Calu3 (cell line): ENCODE measurements around the gene EGFL7. TPM values are rescaled to one million over a fixed set of nuclear protein-coding genes. Genes with fewer than 3 reads are reported as not detected.

ENCODE experiments used
- BruUV-seq: library from RNA; stranded (reverse); fragments of 400-500 nt; replicated peaks from 2 replicates; lab custom pipeline; 2021; lab: Mats Ljungman, UMichigan
- CTCF ChIA-PET: fragments of 300-600 bp; sonication (Branson Sonifier 250); formaldehyde crosslinking; loops from one replicate; lab custom pipeline; 2022; ENCODE audit warnings: antibody characterized with exemption; lab: Charles Lee
- DNase-seq: peaks from one replicate; pipeline ENCODE4 v3.0.0; 2022
- H3K27ac Mint-ChIP-seq: one replicate; pipeline ENCODE4 v1.8.0; 2022; ENCODE audit warnings: mixed read lengths; ENCODE audit not compliant: unreplicated experiment
- H3K27me3 Mint-ChIP-seq: one replicate; pipeline ENCODE4 v1.8.0; 2022; ENCODE audit warnings: mixed read lengths; ENCODE audit not compliant: unreplicated experiment
- H3K36me3 Mint-ChIP-seq: one replicate; pipeline ENCODE4 v1.8.0; 2022; ENCODE audit warnings: mild to moderate bottlenecking, moderate library complexity, mixed read lengths; ENCODE audit not compliant: insufficient read depth, unreplicated experiment
- H3K4me1 Mint-ChIP-seq: one replicate; pipeline ENCODE4 v1.8.0; 2022; ENCODE audit warnings: mild to moderate bottlenecking, low read depth, mixed read lengths; ENCODE audit not compliant: unreplicated experiment
- H3K4me3 Mint-ChIP-seq: one replicate; pipeline ENCODE4 v1.8.0; 2022; ENCODE audit warnings: mild to moderate bottlenecking, low read depth, moderate library complexity, mixed read lengths; ENCODE audit not compliant: unreplicated experiment
- H3K9me3 Mint-ChIP-seq: one replicate; pipeline ENCODE4 v1.8.0; 2022; ENCODE audit warnings: low read depth, mixed read lengths; ENCODE audit not compliant: unreplicated experiment
- intact Hi-C: fragments of 100-400 bp; cut with micrococcal nuclease; formaldehyde crosslinking; loops from one replicate; pipeline ENCODE4 v1.10.0; 2022; ENCODE audit not compliant: unreplicated experiment
- total RNA-seq: library from RNA; stranded (reverse); gene quantifications from 2 replicates; pipeline ENCODE4 v1.2.3, GENCODE V29; 2022
- TF ChIP-seq, protein P1 (sequence below): fragments of 200-600 bp; IDR thresholded peaks from one replicate; pipeline ENCODE4 v1.8.0; 2022; ENCODE audit warnings: antibody characterized with exemption; ENCODE audit not compliant: unreplicated experiment

EGFL7 gene
- total RNA-seq, 1 experiment from 2014 or later: 1.3 TPM

DNA sequence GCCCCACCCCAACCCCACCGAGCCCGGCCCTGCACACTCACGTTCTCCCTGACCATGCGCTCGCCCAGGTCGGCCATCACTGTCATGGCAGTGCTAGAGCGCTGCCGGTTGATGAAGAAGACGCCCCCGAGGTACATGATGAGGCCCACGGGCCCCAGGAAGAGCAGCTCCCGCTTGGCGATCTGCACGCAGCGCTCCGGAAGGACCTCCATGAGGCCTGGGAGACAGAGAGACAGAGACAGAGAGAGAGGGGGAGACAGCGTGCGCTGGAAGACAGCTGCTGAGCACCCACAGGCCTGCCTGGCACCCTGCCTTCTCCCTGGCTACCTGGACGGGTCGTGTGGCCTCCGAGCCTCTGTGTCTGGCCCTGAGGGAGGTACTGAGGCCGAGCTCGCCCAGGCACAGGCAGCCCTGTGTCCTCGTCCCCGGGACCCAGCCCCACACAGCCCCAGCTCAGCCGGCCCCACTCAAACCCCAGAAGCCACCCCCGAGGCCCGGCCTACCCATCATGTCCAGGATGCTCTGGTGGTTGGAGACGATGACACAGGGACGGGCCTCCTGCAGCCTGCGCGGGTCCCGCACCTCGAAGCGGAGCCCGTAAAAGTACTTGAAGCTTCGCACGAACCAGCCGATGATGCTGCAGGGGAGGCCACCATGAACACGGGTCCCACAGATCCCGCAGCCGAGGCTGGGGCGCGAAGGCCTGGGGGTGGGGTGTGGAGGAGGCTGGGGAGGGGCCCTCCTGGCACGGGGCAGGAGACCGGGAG is 14.4 kb downstream of the EGFL7 start:
- BruUV-seq: no TSS peak
- CTCF ChIA-PET: no interaction called here
- TF ChIP-seq, protein P1, sequence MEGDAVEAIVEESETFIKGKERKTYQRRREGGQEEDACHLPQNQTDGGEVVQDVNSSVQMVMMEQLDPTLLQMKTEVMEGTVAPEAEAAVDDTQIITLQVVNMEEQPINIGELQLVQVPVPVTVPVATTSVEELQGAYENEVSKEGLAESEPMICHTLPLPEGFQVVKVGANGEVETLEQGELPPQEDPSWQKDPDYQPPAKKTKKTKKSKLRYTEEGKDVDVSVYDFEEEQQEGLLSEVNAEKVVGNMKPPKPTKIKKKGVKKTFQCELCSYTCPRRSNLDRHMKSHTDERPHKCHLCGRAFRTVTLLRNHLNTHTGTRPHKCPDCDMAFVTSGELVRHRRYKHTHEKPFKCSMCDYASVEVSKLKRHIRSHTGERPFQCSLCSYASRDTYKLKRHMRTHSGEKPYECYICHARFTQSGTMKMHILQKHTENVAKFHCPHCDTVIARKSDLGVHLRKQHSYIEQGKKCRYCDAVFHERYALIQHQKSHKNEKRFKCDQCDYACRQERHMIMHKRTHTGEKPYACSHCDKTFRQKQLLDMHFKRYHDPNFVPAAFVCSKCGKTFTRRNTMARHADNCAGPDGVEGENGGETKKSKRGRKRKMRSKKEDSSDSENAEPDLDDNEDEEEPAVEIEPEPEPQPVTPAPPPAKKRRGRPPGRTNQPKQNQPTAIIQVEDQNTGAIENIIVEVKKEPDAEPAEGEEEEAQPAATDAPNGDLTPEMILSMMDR: no peak
- Mint-ChIP-seq H3K4me3 (no peak overlapping the region), H3K9me3 (no peaks in the 10 kb centered on the region), H3K27ac (no peak overlapping the region), H3K4me1 (no peaks in the 10 kb centered on the region), H3K27me3 (no peaks in the 10 kb centered on the region), H3K36me3 (peaks cover 11% of the 10 kb centered on the region)
- no peak for DNase-seq
- intact Hi-C loops: no loop called here

DNA sequence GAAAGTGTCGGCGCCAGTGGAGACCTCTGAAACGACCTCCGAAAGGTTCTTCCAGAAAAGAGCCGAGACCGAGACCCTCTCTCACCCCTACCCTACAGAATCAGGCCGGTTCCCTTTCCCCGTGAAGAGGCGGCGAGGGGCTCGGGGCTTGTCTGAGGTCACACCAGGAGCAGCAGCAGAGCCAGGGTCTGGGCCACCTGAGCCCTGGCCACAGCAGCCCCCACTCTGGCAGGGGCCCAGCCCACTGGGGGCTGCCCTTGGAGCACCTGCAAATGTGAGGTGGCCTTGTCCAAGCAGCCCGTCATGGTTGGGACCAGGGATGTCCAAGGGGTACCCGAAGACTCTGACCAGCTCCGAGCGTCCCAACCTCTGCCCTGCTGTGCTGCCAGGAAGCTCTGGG is 15.3 kb downstream of the EGFL7 start:
- intact Hi-C loops: no loop called here
- TF ChIP-seq, protein P1: no peak

DNA sequence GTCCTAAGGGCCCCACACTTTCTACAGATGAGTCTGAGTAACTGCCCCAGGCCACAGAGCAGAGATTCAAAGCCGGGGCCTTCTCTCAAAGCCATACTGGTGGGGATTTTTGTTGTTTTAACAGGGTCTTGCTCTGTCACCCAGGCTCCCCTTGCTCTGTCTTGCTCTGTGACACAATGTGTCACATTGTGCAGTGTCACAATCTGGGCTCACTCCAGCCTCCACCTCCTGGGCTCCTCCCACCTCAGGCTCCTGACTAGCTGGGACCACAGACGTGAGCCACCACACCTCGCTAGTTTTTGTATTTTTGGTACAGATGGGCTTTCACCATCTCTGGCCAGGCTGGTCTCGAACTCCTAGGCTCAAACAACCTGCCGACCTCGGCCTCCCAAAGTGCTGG is 15.9 kb downstream of the EGFL7 start:
- Mint-ChIP-seq H3K27me3 (no peaks in the 10 kb centered on the region), H3K4me3 (no peak overlapping the region), H3K36me3 (peaks cover 6% of the 10 kb centered on the region), H3K4me1 (no peaks in the 10 kb centered on the region), H3K9me3 (no peaks in the 10 kb centered on the region), H3K27ac (no peak overlapping the region)
- intact Hi-C loops: no loop called here
- TF ChIP-seq, protein P1: no peak
- no peak for DNase-seq
- CTCF ChIA-PET: no interaction called here
- BruUV-seq: no TSS peak

More for the DNA sequence above, 15.3 kb downstream of the EGFL7 start:
- no peak for DNase-seq
- Mint-ChIP-seq H3K27me3 (no peaks in the 10 kb centered on the region), H3K4me3 (no peak overlapping the region), H3K36me3 (peaks cover 6% of the 10 kb centered on the region), H3K27ac (no peak overlapping the region), H3K4me1 (no peaks in the 10 kb centered on the region), H3K9me3 (no peaks in the 10 kb centered on the region)
- BruUV-seq: no TSS peak
- CTCF ChIA-PET: no interaction called here

DNA sequence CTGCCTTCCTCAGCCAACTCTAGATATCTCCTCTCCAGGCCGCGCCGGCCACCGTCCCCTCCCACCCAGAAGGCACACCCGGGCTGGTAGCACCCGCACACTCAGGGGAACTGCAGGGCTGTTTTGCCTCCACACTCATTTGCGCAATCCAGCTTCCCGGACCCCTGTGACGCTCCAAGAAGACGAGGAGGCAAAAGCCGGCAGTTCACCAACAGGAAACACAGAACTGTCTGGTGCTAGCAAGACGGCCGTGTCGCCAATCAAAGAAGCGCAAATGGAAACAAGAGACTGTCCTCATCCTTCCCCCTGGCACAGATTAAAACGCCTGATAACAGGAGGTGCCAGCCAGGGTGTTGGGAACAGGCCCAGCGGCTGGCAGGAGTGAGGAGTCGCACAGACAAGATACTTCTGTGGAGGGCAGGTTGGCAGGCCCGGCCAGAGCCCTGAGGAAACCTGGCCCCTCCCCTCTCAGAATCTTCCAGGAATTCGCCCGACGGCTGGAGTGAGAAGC is 16.8 kb downstream of the EGFL7 start:
- TF ChIP-seq, protein P1: no peak
- intact Hi-C loops: no loop called here
- no peak overlapping the region for H3K27ac Mint-ChIP-seq
- no TSS peak for BruUV-seq
- H3K4me3 Mint-ChIP-seq: no peak overlapping the region
- H3K4me1 Mint-ChIP-seq: no peaks in the 10 kb centered on the region
- CTCF ChIA-PET: no interaction called here
- no peaks in the 10 kb centered on the region for H3K27me3 Mint-ChIP-seq
- DNase-seq: no peak
- no peaks in the 10 kb centered on the region for H3K36me3 Mint-ChIP-seq
- H3K9me3 Mint-ChIP-seq: no peaks in the 10 kb centered on the region
